ENCODE measurements around the gene SLK.

GRCh38 chr10:103931603-103932002 lies 35.3 kb upstream of the SLK start:
- no peak for TF ChIP-seq RFX5 (IDR thresholded peaks at IDR 0.05)
- TF ChIP-seq FOXS1 (CRISPR knock-in tag; IDR thresholded peaks at IDR 0.05) = no peak
- no peak for TF ChIP-seq CTCF (IDR thresholded peaks at IDR 0.05)
- no peak for TF ChIP-seq EP300 (IDR thresholded peaks at IDR 0.05)
- TF ChIP-seq PBX3 (IDR thresholded peaks at IDR 0.05) = no peak
- no peak for TF ChIP-seq POLR2AphosphoS2 (conservative IDR thresholded peaks at IDR 0.05; ENCODE audit: low read length)
- TF ChIP-seq MAFK (IDR thresholded peaks at IDR 0.05; ENCODE audit: partially characterized antibody) = no peak
- TF ChIP-seq REST (IDR thresholded peaks at IDR 0.05) = no peak
- no peak for TF ChIP-seq RCOR1 (IDR thresholded peaks at IDR 0.05; ENCODE audit: low read depth, low read length)
- TF ChIP-seq POLR2A (IDR thresholded peaks at IDR 0.05; ENCODE audit: low read length) = no peak
- TF ChIP-seq CHD4 (IDR thresholded peaks at IDR 0.05; ENCODE audit: borderline replicate concordance) = no peak

Measured in A549 (cell line).